Esophagus squamous epithelium (tissue), 4 donors: ENCODE data around the gene KRT8.

ENCODE experiments used
- CTCF ChIP-seq, 6 experiments: fragments of 450-650 bp in 4 of 6; fragments of 200-600 bp in 2 of 6; sonication (generic) in 2 of 6; IDR thresholded peaks; one replicate each; pipeline ENCODE4 v1.5.1; 2016 to 2019; ENCODE audit warnings: antibody characterized with exemption in 6 of 6, mild to moderate bottlenecking in 4 of 6, moderate library complexity in 4 of 6
- POLR2A ChIP-seq, 4 donors: fragments of 450-650 bp; IDR thresholded peaks; one replicate each; pipeline ENCODE4 v1.6.1; 2017; ENCODE audit warnings: antibody characterized with exemption in 4 of 4, mild to moderate bottlenecking in 4 of 4, moderate library complexity in 3 of 4

- TF ChIP-seq CTCF (IDR thresholded peaks at IDR 0.05) (no peak), POLR2A (IDR thresholded peaks at IDR 0.05) (no peak)
These were observed 41.5 kb upstream of the KRT8 start for GRCh38 chr12:52946334-52946733.
